HG02610 (cell line): ENCODE measurements around the gene JUNB.
A peak's percentile ranks its signal among the peaks of the same experiment; 100 is the strongest.

Experiments used
- ATAC-seq: cut with Tn5 transposase; IDR thresholded peaks from one replicate; pipeline ENCODE4 v1.9.1; 2021; ENCODE audit warnings: mild to moderate bottlenecking, moderate library complexity; ENCODE audit not compliant: unreplicated experiment

The JUNB gene

GRCh38 chr19:12773571-12773970 is 17.7 kb upstream of the JUNB start:
- no peak for ATAC-seq

- no peak for ATAC-seq
Measured at GRCh38 chr19:12774588-12775555, 16.4 kb upstream of the JUNB start, which contains the start of gene HOOK2. Gene HOOK2, minus strand, starts transcription at chr19:12775552. Its CDS starts 103 bp downstream, at chr19:12775449.

GRCh38 chr19:12777217-12778016 is 13.9 kb upstream of the JUNB start:
- no peak for ATAC-seq

- ATAC-seq, result no peak
Measured at GRCh38 chr19:12778017-12778904, 13.0 kb upstream of the JUNB start.

- no peak for ATAC-seq
Measured at GRCh38 chr19:12778905-12779161, 12.5 kb upstream of the JUNB start.

GRCh38 chr19:12779162-12779993 is 11.9 kb upstream of the JUNB start:
- ATAC-seq, result no peak

- ATAC-seq, result peak; percentile 20
Measured at GRCh38 chr19:12782174-12782423, 9.2 kb upstream of the JUNB start.

- peak; percentile 20 for ATAC-seq
Measured at GRCh38 chr19:12782424-12783290, 8.6 kb upstream of the JUNB start.

GRCh38 chr19:12783291-12783848 is 7.9 kb upstream of the JUNB start:
- no peak for ATAC-seq

- no peak for ATAC-seq
Measured at GRCh38 chr19:12783849-12784393, 7.4 kb upstream of the JUNB start.

GRCh38 chr19:12784394-12784870 is 6.9 kb upstream of the JUNB start:
- ATAC-seq, result no peak

- ATAC-seq, result no peak
Measured at GRCh38 chr19:12784871-12785430, 6.3 kb upstream of the JUNB start.

GRCh38 chr19:12785431-12786031 is 5.8 kb upstream of the JUNB start:
- ATAC-seq, result no peak

GRCh38 chr19:12786141-12786870 is 5.0 kb upstream of the JUNB start:
- ATAC-seq, result no peak

GRCh38 chr19:12786952-12787351 is 4.3 kb upstream of the JUNB start:
- ATAC-seq, result no peak

- no peak for ATAC-seq
Measured at GRCh38 chr19:12787458-12787857, 3.8 kb upstream of the JUNB start.

- no peak for ATAC-seq
Measured at GRCh38 chr19:12788042-12788681, 3.1 kb upstream of the JUNB start.
